ENCODE measurements around the gene NDRG3. TPM values are rescaled to one million over a fixed set of nuclear protein-coding genes. Genes with fewer than 3 reads are reported as not detected.

Gene NDRG3
- total and polyA plus RNA-seq, 2 donors (not counting 3 experiments of a cell fraction or from before 2014, with no cell fraction given): 25.7 to 27.7 TPM

DNA sequence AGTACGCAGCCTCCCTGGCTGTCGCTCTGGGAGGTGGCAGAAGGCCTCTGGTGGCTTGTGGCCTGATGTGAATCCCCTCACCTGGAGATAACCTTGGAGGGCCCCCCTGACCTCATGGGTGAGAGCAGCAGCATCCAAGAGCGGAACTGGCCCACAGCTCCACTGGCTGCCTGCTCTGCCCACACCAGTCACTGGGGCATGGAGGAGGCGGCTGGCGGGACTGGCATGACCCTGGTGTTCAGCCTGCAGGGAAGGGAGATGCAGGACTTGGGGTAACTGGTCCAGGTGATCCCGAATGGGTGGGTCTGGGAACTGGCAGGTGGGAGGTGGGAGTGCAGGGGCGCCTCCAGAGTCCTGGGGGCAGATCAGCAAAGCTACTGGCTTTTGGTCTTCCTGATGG is 38.2 kb upstream of the NDRG3 start:
- Histone ChIP-seq H3K9ac (replicated peaks; ENCODE audit: extremely low read depth, insufficient read depth, low read length) (no peak overlapping the region), H3K27me3 (ENCODE audit: control insufficient read depth in 2 of 2, insufficient read depth in 2 of 2, low read length in 2 of 2) (no peaks in the 10 kb centered on the region), H3K9me1 (replicated peaks; ENCODE audit: control insufficient read depth, extremely low read depth, insufficient read depth, low read length) (no peaks in the 10 kb centered on the region), H3K36me3 (ENCODE audit: control insufficient read depth in 2 of 2, extremely low read depth in 1 of 2, insufficient read depth in 2 of 2, low read length in 2 of 2) (peaks cover 6 to 27% of the 10 kb centered on the region in 2 experiments), H3K4me2 (ENCODE audit: insufficient read depth, low read length) (no peak overlapping the region), H4K20me1 (replicated peaks; ENCODE audit: control insufficient read depth, extremely low read depth, insufficient read depth, low read length) (no peaks in the 10 kb centered on the region), H3K27ac (ENCODE audit: insufficient read depth, low read depth, low read length) (no peak overlapping the region), H2AFZ (ENCODE audit: low read depth, low read length) (no peak overlapping the region), H3K4me1 (ENCODE audit: control insufficient read depth, extremely low read depth, insufficient read depth, low read length) (no peaks in the 10 kb centered on the region), H3K4me3 (replicated peaks in 1 of 3; ENCODE audit: insufficient read depth in 1 of 3, low read depth in 1 of 3, low read length in 3 of 3) (no peak overlapping the region), H3K79me2 (ENCODE audit: control insufficient read depth, insufficient read depth, low read length) (no peaks in the 10 kb centered on the region), H3K9me3 (replicated peaks; ENCODE audit: control insufficient read depth, insufficient read depth, low read length) (no peaks in the 10 kb centered on the region)
- TF ChIP-seq JUN (IDR thresholded peaks at IDR 0.05; ENCODE audit: borderline replicate concordance, insufficient read depth, insufficient read length, low read depth): no peak
- no peak for TF ChIP-seq GATA2 (IDR thresholded peaks at IDR 0.05; ENCODE audit: insufficient read depth, insufficient read length, low read depth, low read length)
- no peak for TF ChIP-seq FOS (IDR thresholded peaks at IDR 0.05; ENCODE audit: borderline replicate concordance, insufficient read depth, low read length)
- no peak for TF ChIP-seq POLR2AphosphoS5 (IDR thresholded peaks at IDR 0.05; ENCODE audit: insufficient read depth, low read depth, low read length)
- TF ChIP-seq, protein P1, sequence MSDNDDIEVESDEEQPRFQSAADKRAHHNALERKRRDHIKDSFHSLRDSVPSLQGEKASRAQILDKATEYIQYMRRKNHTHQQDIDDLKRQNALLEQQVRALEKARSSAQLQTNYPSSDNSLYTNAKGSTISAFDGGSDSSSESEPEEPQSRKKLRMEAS (IDR thresholded peaks at IDR 0.05; ENCODE audit: insufficient read depth, insufficient read length): no peak
- no peak for TF ChIP-seq MYC (IDR thresholded peaks at IDR 0.05; ENCODE audit: low read depth, low read length)
- TF ChIP-seq POLR2A (IDR thresholded peaks at IDR 0.05; ENCODE audit: low read depth, low read length): no peak
- no peak for TF ChIP-seq EZH2 (IDR thresholded peaks at IDR 0.05; ENCODE audit: borderline replicate concordance, low read depth, low read length, severe bottlenecking)
- TF ChIP-seq, protein P2, sequence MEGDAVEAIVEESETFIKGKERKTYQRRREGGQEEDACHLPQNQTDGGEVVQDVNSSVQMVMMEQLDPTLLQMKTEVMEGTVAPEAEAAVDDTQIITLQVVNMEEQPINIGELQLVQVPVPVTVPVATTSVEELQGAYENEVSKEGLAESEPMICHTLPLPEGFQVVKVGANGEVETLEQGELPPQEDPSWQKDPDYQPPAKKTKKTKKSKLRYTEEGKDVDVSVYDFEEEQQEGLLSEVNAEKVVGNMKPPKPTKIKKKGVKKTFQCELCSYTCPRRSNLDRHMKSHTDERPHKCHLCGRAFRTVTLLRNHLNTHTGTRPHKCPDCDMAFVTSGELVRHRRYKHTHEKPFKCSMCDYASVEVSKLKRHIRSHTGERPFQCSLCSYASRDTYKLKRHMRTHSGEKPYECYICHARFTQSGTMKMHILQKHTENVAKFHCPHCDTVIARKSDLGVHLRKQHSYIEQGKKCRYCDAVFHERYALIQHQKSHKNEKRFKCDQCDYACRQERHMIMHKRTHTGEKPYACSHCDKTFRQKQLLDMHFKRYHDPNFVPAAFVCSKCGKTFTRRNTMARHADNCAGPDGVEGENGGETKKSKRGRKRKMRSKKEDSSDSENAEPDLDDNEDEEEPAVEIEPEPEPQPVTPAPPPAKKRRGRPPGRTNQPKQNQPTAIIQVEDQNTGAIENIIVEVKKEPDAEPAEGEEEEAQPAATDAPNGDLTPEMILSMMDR (IDR thresholded peaks at IDR 0.05; ENCODE audit: extremely low read depth in 1 of 2, insufficient read depth in 1 of 2, low read depth in 1 of 2, low read length in 2 of 2): no peak
- DNase-seq (ENCODE audit: low read depth, low spot score): no peak
- no peak for FAIRE-seq
- ChIA-PET CTCF (interaction anchor here (0.6 to 1.4 kb wide), 2 partner anchors 24 to 173 kb away, joined by 4 read pairs; no protein-coding TSS in a partner anchor), POLR2A (no interaction called here)
- BruUV-seq (replicated peaks): no TSS peak
- dilution Hi-C loops (cut with MboI; ENCODE audit: extremely low pct_ligation_motif_present, low sequenced_read_pairs) (no loop called here), intact Hi-C loops (cut with micrococcal nuclease) (no loop called here)
